Mucosa of descending colon (tissue), 3 donors: ENCODE data around the gene CD22. TPM values are rescaled to one million over a fixed set of nuclear protein-coding genes. Genes with fewer than 3 reads are reported as not detected.

Source experiments
- ATAC-seq: fragments of 200-7000 bp; cut with Tn5 transposase; one replicate; pipeline ENCODE4 v1.9.1; 2020; ENCODE audit warnings: mild to moderate bottlenecking, moderate library complexity
- DNase-seq, 3 donors: peaks; one replicate each; pipeline ENCODE4 v3.0.0-alpha.2; 2020
- H3K36me3 ChIP-seq: fragments of 200-600 bp; one replicate; pipeline ENCODE4 v1.8.0; 2021; ENCODE audit warnings: low read depth, mild to moderate bottlenecking
- H3K4me1 ChIP-seq: fragments of 200-600 bp; one replicate; pipeline ENCODE4 v1.8.0; 2021; ENCODE audit warnings: low read depth, mild to moderate bottlenecking
- H3K4me3 ChIP-seq: fragments of 200-600 bp; one replicate; pipeline ENCODE4 v1.8.0; 2021; ENCODE audit warnings: mild to moderate bottlenecking
- H3K9me3 ChIP-seq: fragments of 200-600 bp; one replicate; pipeline ENCODE4 v1.8.0; 2021; ENCODE audit warnings: mild to moderate bottlenecking
- intact Hi-C, 2 donors: fragments of 100-400 bp; cut with DNase I in 1 of 2; cut with micrococcal nuclease in 1 of 2; formaldehyde crosslinking; loops; one replicate each; pipeline versions ENCODE4 v1.11.0 to v1.11.1; 2022; cut with DNase I, micrococcal nuclease
- total RNA-seq, 3 donors: library from RNA; stranded (reverse); fragmentation: NEBNext Ultra II Directional in 2 of 3; extraction: Animal tissue kit (Norgen Biotek cat#: 25700) in 2 of 3; gene quantifications; one replicate each; pipeline versions ENCODE4 v1.2.1 to v1.2.4, GENCODE V29; 2021 to 2023
- TF ChIP-seq, protein P1 (sequence below): fragments of 200-600 bp; IDR thresholded peaks from one replicate; pipeline ENCODE4 v1.8.0; 2022; ENCODE audit warnings: antibody characterized with exemption, mild to moderate bottlenecking
- donor health status: DM: no; HTN: no; CAD: no; lungs with moderate emphysema.
- donor health status: DM: no; HTN: no; CAD: no.
- donor health status: DM: no; HTN: yes; CAD: no.

CD22 gene
- total RNA-seq, 3 donors from 2014 or later, result 2.2 to 5.7 (median 4.1) TPM

DNA sequence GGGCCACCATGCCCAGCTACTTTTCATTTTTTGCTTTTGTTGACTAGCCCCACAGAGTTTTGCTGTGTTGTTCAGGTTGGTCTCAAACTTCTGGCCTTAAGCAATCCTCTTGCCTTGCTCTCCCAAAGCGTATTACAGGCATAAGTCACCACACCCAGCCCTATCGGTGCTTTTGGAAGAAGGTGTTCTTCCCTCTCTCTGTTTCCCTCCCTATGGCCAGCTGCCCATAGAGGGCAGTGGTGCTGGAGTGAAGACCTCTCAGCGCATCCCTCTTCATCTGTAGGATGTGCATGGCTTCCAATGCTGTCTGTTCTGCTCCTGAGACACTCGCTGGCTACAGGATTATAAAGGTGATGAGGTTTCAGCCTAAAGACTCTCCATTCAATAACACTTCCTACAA is 1.3 kb upstream of the CD22 start:
- Histone ChIP-seq H3K4me1 (no peaks in the 10 kb centered on the region), H3K9me3 (no peaks in the 10 kb centered on the region), H3K36me3 (no peaks in the 10 kb centered on the region), H3K4me3 (no peak overlapping the region)
- TF ChIP-seq, protein P1, sequence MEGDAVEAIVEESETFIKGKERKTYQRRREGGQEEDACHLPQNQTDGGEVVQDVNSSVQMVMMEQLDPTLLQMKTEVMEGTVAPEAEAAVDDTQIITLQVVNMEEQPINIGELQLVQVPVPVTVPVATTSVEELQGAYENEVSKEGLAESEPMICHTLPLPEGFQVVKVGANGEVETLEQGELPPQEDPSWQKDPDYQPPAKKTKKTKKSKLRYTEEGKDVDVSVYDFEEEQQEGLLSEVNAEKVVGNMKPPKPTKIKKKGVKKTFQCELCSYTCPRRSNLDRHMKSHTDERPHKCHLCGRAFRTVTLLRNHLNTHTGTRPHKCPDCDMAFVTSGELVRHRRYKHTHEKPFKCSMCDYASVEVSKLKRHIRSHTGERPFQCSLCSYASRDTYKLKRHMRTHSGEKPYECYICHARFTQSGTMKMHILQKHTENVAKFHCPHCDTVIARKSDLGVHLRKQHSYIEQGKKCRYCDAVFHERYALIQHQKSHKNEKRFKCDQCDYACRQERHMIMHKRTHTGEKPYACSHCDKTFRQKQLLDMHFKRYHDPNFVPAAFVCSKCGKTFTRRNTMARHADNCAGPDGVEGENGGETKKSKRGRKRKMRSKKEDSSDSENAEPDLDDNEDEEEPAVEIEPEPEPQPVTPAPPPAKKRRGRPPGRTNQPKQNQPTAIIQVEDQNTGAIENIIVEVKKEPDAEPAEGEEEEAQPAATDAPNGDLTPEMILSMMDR, result no peak
- ATAC-seq, result no peak
- intact Hi-C loops, result no loop called here
- no peak for DNase-seq

DNA sequence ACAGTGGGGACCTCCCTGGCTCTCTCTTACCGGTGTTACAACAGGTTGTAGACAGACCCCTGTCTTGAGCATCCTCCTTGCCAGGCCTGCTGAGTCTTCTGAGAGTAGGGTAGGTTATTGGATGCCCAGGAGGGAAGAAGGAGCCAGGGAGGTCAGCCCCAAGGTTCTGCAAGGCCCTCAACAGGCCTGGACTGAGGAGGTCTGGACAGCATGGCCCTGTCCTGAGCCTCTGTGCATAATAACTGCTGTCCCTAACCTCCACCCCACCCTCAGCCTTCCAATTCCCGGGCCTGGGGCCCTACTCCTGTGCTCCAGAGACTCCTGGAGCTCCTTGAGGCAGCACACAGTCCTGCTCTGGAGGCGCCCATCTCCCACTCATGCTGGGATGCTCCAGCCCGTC is 336 bp downstream of the CD22 start:
- Histone ChIP-seq H3K4me3 (no peak overlapping the region), H3K9me3 (no peaks in the 10 kb centered on the region), H3K4me1 (no peaks in the 10 kb centered on the region), H3K36me3 (no peaks in the 10 kb centered on the region)
- no peak for DNase-seq
- ATAC-seq, result peak; percentile 9
- intact Hi-C loops, result no loop called here
- TF ChIP-seq, protein P1, result no peak

DNA sequence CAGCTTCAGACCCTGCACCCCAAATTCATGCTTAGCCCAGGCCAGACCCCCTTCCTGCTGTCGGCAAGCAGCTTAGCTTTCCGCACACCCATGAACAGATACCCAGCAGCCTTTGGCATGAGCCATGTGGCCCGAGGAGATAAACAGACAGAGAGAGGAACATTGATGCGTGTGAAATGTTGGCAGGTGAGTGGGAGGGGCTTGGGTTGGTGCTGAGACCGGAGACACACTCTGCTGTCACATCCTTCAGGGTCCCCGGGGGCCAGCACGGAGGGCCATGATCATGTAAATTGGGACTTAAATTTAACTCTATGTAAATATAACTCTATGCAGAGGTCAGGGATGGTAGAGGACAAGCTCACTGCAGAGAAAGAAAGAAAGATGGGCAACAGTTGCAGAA is 1.5 kb downstream of the CD22 start:
- no peaks in the 10 kb centered on the region for H3K9me3 ChIP-seq
- TF ChIP-seq, protein P1, result no peak
- no peak overlapping the region for H3K4me3 ChIP-seq
- peak; percentile 75 for ATAC-seq
- intact Hi-C loops, result no loop called here
- no peaks in the 10 kb centered on the region for H3K4me1 ChIP-seq
- DNase-seq, result peak in 1 of 3 donors; percentile 78
- no peaks in the 10 kb centered on the region for H3K36me3 ChIP-seq

DNA sequence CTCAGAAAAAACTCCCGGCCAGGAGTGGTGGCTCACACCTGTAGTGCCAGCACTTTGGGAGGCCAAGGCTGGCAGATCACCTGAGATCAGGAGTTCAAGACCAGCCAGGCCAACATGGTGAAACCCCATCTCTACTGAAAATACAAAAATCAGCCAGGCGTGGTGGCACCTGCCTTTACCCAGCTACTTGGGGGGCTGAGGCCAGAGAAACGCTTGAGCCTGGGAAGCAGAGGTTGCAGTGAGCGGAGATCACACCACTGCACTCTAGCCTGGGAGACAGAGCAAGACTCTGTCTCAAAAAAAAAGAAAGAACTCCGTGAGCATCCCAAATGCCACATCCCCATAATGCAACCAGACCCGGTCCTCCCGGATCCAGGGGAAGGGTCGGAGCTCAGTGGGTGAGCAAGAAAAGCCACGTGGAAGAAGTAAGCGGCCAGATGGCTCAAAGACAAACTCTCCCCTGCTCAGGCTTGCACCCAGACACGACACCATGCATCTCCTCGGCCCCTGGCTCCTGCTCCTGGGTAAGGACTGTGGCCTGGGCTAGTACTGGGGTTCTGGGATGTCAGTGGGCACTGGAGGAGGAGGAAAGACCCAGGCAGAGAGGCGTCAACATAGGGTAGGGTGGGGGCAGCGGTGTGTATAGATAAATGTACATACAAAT is 2.7 kb downstream of the CD22 start:
- TF ChIP-seq, protein P1, result no peak
- H3K4me3 ChIP-seq, result no peak overlapping the region

DNA sequence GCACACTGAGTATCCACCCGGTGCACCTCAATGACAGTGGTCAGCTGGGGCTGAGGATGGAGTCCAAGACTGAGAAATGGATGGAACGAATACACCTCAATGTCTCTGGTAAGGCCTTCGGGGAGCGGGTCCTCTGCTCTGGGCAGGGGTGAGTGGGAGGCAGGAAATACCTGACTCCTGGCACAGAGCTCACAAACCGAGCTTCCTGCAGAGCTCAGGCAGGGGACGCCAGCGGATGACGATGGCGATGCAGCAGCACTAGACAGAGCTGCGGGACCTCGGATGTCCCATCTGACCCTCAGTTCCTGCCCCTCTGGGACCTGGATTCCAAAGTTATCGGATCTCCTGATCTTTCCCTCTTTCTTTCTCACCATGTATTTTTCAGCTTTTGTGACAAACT is 3.8 kb downstream of the CD22 start:
- Histone ChIP-seq H3K4me1 (no peaks in the 10 kb centered on the region), H3K9me3 (no peaks in the 10 kb centered on the region), H3K4me3 (no peak overlapping the region), H3K36me3 (no peaks in the 10 kb centered on the region)
- intact Hi-C loops, result no loop called here
- DNase-seq (peak in 1 of 3 donors; percentile 53), ATAC-seq (peak; percentile 40)
- TF ChIP-seq, protein P1, result no peak

More for the DNA sequence above, 2.7 kb downstream of the CD22 start:
- no peaks in the 10 kb centered on the region for H3K36me3 ChIP-seq
- DNase-seq (no peak), ATAC-seq (no peak)
- intact Hi-C loops, result no loop called here
- H3K4me1 ChIP-seq, result no peaks in the 10 kb centered on the region
- no peaks in the 10 kb centered on the region for H3K9me3 ChIP-seq
